NCI-H774 (cell line): ENCODE results near the gene BRIP1.

Source experiments
- DNase-seq: peaks from one replicate; lab custom pipeline; 2025; lab: John Stamatoyannopoulos, UW

The BRIP1 gene

GRCh38 chr17:61757168-61757567 lies 106.2 kb downstream of the BRIP1 start:
- DNase-seq = no peak

GRCh38 chr17:61756561-61756960 lies 106.8 kb downstream of the BRIP1 start:
- no peak for DNase-seq

GRCh38 chr17:61755668-61756067 lies 107.7 kb downstream of the BRIP1 start:
- DNase-seq = no peak

GRCh38 chr17:61755078-61755477 lies 108.2 kb downstream of the BRIP1 start:
- no peak for DNase-seq

GRCh38 chr17:61754124-61754523 lies 109.2 kb downstream of the BRIP1 start:
- DNase-seq = no peak

GRCh38 chr17:61753696-61754095 lies 109.6 kb downstream of the BRIP1 start:
- DNase-seq = no peak

- no peak for DNase-seq
These were observed 112.7 kb downstream of the BRIP1 start for GRCh38 chr17:61750656-61751055.

GRCh38 chr17:61749823-61750404 lies 113.4 kb downstream of the BRIP1 start:
- no peak for DNase-seq

GRCh38 chr17:61746248-61746985 lies 116.9 kb downstream of the BRIP1 start:
- no peak for DNase-seq

GRCh38 chr17:61744804-61745203 lies 118.5 kb downstream of the BRIP1 start:
- no peak for DNase-seq

- no peak for DNase-seq
These were observed 119.1 kb downstream of the BRIP1 start for GRCh38 chr17:61744252-61744651.

GRCh38 chr17:61743766-61744165 lies 119.6 kb downstream of the BRIP1 start:
- DNase-seq = no peak

- no peak for DNase-seq
These were observed 124.3 kb downstream of the BRIP1 start for GRCh38 chr17:61739002-61739401.

- no peak for DNase-seq
These were observed 125.1 kb downstream of the BRIP1 start for GRCh38 chr17:61738249-61738648.

GRCh38 chr17:61737820-61738219 lies 125.5 kb downstream of the BRIP1 start:
- DNase-seq = no peak

- DNase-seq = no peak
These were observed 126.9 kb downstream of the BRIP1 start for GRCh38 chr17:61736438-61736837.

- no peak for DNase-seq
These were observed 127.5 kb downstream of the BRIP1 start for GRCh38 chr17:61735807-61736206.

- no peak for DNase-seq
These were observed 128.9 kb downstream of the BRIP1 start for GRCh38 chr17:61734466-61734865.

- DNase-seq = no peak
These were observed 129.3 kb downstream of the BRIP1 start for GRCh38 chr17:61734012-61734411.

- DNase-seq = no peak
These were observed 130.3 kb downstream of the BRIP1 start for GRCh38 chr17:61733021-61733420.

- DNase-seq = no peak
These were observed 131.2 kb downstream of the BRIP1 start for GRCh38 chr17:61732169-61732568.

- no peak for DNase-seq
These were observed 132.0 kb downstream of the BRIP1 start for GRCh38 chr17:61731330-61731729.

GRCh38 chr17:61729690-61730268 lies 133.5 kb downstream of the BRIP1 start:
- no peak for DNase-seq
